Activated T-cell treated with anti-CD3 and anti-CD28 coated beads for 48 hours (primary cell): ENCODE data around the gene RAI1.
A peak's percentile ranks its signal among the peaks of the same experiment; 100 is the strongest.
"Not testable (repeated sequence)": the region's sequence is repeated elsewhere in the genome, so short reads cannot be mapped to it uniquely, and the experiment has no call there.

Experiments used
- DNase-seq: peaks from one replicate; pipeline ENCODE4 v3.0.0-alpha.2; 2020; ENCODE audit warnings: low read depth

Gene RAI1

GRCh38 chr17:17665255-17665654 lies 16.0 kb upstream of the RAI1 start:
- no peak for DNase-seq

GRCh38 chr17:17666111-17666714 lies 15.0 kb upstream of the RAI1 start:
- DNase-seq, result no peak

GRCh38 chr17:17667231-17667630 lies 14.0 kb upstream of the RAI1 start:
- DNase-seq, result no peak

GRCh38 chr17:17667947-17668346 lies 13.3 kb upstream of the RAI1 start:
- no peak for DNase-seq

DNA sequence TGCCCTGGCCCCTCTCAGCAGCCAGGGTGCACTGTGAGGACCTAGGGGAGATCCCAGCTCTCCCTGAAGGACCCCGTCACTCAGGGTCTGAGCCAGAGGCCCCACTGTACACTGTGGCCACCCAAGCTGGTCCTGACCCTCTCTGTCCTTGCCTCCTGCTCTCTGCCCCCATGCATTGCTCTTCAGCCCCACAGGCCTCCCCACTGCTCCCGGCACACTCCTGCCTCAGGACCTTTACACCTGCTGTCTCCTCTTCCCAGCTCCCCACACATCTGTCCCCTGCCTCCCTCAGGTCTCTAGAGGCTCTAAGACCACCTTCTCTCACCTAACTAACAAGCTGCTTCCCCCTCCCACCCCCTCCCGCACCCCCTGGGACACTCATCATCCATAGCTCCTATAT lies 12.9 kb upstream of the RAI1 start:
- no peak for DNase-seq

- DNase-seq, result peak; percentile 21
Observed at GRCh38 chr17:17668775-17669579, 12.3 kb upstream of the RAI1 start.

GRCh38 chr17:17669580-17670235 lies 11.6 kb upstream of the RAI1 start:
- DNase-seq, result no peak

- no peak for DNase-seq
Observed at GRCh38 chr17:17670701-17671305, 10.5 kb upstream of the RAI1 start.

GRCh38 chr17:17671369-17672129 lies 9.7 kb upstream of the RAI1 start:
- DNase-seq, result no peak

DNA sequence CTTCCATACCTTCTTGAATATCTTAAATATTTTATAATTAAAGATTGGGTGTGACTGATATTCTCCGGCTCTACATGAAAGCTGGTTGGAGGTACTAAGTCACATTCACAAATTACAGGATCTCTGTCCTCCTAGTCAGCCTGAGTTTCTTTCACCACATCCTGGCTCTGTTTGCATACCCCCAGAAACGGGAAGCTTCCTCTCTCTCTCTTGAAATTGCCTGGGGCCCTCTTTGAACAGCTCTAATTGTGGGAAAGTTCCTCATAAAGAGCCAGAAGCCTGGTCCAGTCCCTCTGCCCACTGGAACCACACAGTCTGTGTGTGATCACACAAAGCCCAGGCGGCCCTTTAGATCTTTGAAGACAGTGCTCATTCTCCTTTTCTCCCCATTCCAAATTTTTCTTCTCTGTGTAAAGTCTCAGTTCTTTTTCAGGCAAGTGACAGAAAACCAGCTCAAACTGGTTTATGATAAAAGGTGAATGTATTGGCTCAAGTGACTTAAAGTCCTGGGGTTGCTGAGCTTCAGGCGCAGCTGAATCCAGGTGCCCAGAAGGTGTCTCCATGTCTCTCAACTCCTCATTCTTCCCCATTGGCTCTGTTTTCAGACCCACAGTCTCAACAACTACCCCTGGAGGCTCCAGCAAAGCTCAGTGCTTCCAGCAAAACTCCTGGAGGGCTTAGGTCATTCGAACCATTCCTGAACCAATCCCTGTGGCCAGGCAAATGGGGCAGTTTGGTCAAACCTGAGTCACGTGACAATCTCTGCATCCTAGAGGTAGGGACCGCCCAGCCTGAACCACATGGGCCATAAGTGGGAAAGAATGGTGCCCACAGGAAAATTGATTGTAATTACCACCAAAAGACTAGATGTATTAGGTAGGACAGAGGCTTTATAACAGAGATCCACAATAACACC lies 8.5 kb upstream of the RAI1 start:
- no peak for DNase-seq

DNA sequence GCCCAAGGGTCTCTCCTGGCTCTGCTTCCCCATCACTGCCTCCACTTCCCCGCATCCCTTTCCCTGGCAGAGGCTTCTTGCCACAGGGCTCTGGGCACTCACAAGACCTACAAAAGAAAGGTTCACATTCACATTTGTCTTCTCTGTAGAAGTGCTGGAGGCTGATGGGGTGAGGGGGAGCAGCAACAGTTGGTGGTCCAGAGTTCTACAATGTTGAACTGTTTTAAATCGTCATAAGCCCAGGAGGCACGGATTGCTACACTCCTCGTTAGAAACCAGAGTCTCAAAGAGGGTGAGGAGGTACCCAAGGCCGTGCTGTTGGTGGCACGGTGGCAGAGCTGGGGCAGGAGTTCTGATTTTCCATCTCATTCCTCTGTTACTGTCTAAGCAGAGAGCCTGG lies 5.8 kb upstream of the RAI1 start:
- no peak for DNase-seq

GRCh38 chr17:17675925-17676534 lies 5.2 kb upstream of the RAI1 start:
- DNase-seq, result no peak

DNA sequence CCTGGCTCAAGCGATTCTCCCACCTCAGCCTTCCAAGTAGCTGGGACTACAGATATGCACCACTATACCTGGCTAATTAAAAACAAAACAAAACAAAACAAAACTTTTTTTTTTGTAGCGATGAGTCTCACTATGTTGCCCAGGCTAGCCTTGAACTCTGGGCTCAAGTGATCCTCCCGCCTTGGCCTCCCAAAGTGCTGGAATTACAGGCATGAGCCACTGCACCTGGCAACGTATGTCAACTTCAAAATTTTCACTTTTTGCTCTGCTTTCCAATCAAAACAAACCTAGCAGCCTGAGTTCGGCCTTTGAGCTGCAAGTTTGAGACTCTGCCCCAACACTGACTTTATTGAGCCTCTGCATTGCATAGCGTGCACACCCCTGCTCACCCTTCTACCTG lies 4.5 kb upstream of the RAI1 start:
- DNase-seq, result no peak

DNA sequence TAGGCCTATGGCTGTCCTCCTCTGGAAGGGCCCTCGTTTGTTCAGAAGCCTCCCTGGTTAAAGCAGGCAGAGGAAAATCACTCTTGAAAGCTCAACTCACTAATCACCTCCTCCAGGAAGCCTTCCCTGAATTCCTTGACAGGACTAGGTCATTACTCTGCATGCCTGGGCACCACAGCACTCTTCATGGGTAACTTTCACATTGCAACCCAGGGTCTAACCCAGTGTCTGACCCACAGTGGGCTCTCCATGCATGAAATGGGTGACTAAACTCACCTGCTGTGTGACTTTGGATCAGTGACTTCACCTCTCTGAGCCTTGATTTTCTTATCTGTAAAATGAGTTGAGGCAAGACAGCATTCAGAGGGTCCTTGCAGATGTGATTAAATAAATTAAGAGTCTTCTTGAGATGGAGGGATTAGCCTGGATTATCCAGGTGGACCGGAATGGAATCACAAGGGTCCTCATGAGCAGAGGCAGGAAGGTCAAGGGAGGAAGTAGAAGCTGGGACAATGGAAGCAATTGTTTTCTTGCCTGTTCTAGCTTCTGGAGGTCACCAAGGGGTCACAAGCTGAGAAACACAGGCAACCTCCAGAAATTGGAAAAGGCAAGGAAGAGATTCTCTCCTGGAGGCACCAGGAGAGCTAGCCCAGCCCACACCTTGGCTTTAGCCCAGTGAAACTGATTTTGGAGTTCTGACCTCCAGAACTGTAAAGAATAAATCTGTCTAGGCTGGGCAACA lies 3.8 kb upstream of the RAI1 start:
- DNase-seq, result no peak

DNA sequence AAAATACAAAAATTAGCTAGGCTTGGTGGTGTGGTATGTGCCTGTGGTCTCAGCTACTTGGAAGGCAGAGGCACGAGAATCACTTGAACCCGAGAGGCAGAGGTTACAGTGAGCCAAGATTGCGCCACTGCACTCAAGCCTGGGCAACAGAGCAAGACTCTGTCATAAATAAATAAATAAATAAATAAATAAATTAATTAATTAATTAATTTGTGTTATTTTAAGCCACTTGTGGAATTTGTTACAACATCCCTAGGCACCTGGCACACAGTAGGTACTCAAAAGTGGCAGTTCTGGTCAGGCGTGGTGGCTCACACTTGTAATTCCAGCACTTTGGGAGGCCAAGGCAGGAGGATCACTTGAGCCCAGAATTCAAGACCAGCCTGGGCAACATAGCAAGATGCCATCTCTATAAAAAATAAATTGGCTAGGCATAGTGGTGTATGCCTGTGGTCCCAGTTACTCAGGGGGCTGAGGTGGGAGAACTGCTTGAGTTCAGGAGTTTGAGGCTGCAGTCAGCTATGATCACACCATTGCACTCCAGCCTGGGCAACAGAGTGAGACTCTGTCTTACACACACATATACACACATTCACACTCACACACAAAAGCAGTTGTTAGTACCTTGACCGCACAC lies 3.1 kb upstream of the RAI1 start:
- DNase-seq, result not testable (repeated sequence)

GRCh38 chr17:17679243-17679642 lies 2.0 kb upstream of the RAI1 start:
- DNase-seq, result no peak

- no peak for DNase-seq
Observed at GRCh38 chr17:17679748-17680147, 1.5 kb upstream of the RAI1 start.

GRCh38 chr17:17680477-17681186 lies 626 bp upstream of the RAI1 start:
- DNase-seq, result no peak
